GM19467 (cell line): Measurements from ENCODE around the gene TBX10.
A peak's percentile ranks its signal among the peaks of the same experiment; 100 is the strongest.

ENCODE experiments used
- ATAC-seq: cut with Tn5 transposase; IDR thresholded peaks from one replicate; pipeline ENCODE4 v1.9.1; 2021; ENCODE audit warnings: mild to moderate bottlenecking, moderate library complexity; ENCODE audit not compliant: unreplicated experiment

Gene TBX10

GRCh38 chr11:67617243-67617953, 22.2 kb downstream of the TBX10 start:
- no peak for ATAC-seq

- ATAC-seq = no peak
Measured at GRCh38 chr11:67616431-67617242, 22.9 kb downstream of the TBX10 start.

- ATAC-seq = no peak
Measured at GRCh38 chr11:67615728-67616430, 23.7 kb downstream of the TBX10 start.

- ATAC-seq = no peak
Measured at GRCh38 chr11:67614730-67615714, 24.5 kb downstream of the TBX10 start.

- ATAC-seq = peak; percentile 52
Measured at GRCh38 chr11:67613960-67614715, 25.4 kb downstream of the TBX10 start.

GRCh38 chr11:67613313-67613959, 26.1 kb downstream of the TBX10 start:
- no peak for ATAC-seq

- no peak for ATAC-seq
Measured at GRCh38 chr11:67612751-67613150, 26.8 kb downstream of the TBX10 start.

- ATAC-seq = no peak
Measured at GRCh38 chr11:67611704-67612587, 27.6 kb downstream of the TBX10 start.

- no peak for ATAC-seq
Measured at GRCh38 chr11:67611165-67611564, 28.4 kb downstream of the TBX10 start.

- no peak for ATAC-seq
Measured at GRCh38 chr11:67610302-67610868, 29.2 kb downstream of the TBX10 start.

- no peak for ATAC-seq
Measured at GRCh38 chr11:67609316-67609715, 30.2 kb downstream of the TBX10 start.

- no peak for ATAC-seq
Measured at GRCh38 chr11:67608486-67608885, 31.1 kb downstream of the TBX10 start.

GRCh38 chr11:67607507-67607906, 32.1 kb downstream of the TBX10 start:
- no peak for ATAC-seq

GRCh38 chr11:67606492-67607295, 32.9 kb downstream of the TBX10 start, which contains the start of gene NDUFV1:
Gene NDUFV1 (plus strand): TSS chr11:67606936. CDS start chr11:67607005, 69 bp downstream.
- peak; percentile 85 for ATAC-seq

GRCh38 chr11:67606093-67606491, 33.5 kb downstream of the TBX10 start:
- no peak for ATAC-seq

GRCh38 chr11:67605231-67606011, 34.1 kb downstream of the TBX10 start:
- ATAC-seq = no peak
